Measurements from ENCODE around the gene PFKP.

Gene PFKP

DNA sequence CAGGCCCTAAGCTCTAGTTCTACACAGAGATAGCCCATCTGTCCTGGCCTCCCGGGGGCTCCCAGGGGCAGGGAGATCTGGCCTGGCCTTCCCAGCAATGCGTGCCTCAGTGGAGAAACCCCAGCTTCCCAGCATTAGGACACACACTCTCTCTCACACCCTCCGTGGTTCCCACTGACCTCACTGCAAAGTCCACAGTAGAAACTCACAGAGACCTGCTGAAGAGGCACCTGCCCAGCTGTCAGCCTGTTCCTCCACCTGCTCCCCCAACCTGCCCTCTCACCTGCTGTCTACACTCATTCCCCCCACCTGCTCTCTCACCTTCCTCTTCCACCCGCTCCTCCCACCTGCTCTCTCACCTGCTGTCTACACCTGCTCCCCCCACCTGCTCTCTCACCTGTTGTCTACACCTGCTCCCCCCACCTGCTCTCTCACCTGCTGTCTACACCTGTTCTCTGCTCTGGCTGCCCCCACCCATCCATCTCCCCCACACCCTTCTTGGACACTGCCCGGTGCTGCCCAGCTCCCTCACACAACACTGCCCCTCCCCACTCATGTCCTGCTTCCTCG is 21.1 kb upstream of the PFKP start:
- Histone ChIP-seq H3K27ac (no peak overlapping the region), H3K4me2 (ENCODE audit: low read length) (no peak overlapping the region)

DNA sequence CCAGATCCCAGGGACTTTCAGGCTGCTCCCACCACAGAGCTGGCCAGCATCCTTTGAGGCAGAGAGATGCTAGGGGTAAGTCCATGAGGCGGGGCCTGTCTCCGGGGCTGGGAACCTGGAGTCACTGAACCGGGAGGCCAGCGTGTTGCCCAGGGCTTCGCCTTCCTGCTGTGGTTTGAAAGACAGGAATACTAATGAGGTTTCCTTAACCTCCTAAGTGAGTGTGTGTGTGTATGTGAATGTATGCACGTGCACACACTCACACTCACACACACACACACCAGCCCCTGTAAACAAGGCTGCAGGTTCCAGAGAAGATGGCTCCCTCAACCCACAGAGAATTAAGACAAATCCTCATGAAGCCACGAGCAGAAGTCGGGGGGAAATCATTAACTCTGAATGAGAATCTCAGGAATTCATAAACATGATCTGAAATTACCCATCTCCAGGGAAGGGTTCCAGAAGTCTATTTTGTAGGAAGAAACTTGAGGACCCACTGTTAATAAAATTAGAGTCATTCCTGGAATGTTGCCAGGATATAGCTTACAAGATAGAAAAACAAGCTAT is 20.3 kb upstream of the PFKP start:
- H3K4me1 ChIP-seq, result no peaks in the 10 kb centered on the region
- H3K4me3 ChIP-seq (ENCODE audit: low read depth, low read length), result no peak overlapping the region
- no peak overlapping the region for H3K4me2 ChIP-seq (ENCODE audit: low read length)
- TF ChIP-seq, protein P1, sequence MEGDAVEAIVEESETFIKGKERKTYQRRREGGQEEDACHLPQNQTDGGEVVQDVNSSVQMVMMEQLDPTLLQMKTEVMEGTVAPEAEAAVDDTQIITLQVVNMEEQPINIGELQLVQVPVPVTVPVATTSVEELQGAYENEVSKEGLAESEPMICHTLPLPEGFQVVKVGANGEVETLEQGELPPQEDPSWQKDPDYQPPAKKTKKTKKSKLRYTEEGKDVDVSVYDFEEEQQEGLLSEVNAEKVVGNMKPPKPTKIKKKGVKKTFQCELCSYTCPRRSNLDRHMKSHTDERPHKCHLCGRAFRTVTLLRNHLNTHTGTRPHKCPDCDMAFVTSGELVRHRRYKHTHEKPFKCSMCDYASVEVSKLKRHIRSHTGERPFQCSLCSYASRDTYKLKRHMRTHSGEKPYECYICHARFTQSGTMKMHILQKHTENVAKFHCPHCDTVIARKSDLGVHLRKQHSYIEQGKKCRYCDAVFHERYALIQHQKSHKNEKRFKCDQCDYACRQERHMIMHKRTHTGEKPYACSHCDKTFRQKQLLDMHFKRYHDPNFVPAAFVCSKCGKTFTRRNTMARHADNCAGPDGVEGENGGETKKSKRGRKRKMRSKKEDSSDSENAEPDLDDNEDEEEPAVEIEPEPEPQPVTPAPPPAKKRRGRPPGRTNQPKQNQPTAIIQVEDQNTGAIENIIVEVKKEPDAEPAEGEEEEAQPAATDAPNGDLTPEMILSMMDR (IDR thresholded peaks at IDR 0.05), result no peak
- no peaks in the 10 kb centered on the region for H3K79me2 ChIP-seq
- no peak overlapping the region for H3K9ac ChIP-seq
- H3K27ac ChIP-seq, result no peak overlapping the region
- no peaks in the 10 kb centered on the region for H3K9me3 ChIP-seq (ENCODE audit: control insufficient read depth, low read length)
- no peak overlapping the region for H2AFZ ChIP-seq
- H3K36me3 ChIP-seq (ENCODE audit: control insufficient read depth, insufficient read depth, low read length), result no peaks in the 10 kb centered on the region
- H3K27me3 ChIP-seq (ENCODE audit: control insufficient read depth, insufficient read depth, low read length), result no peaks in the 10 kb centered on the region

More for the DNA sequence above, 21.1 kb upstream of the PFKP start:
- no peaks in the 10 kb centered on the region for H3K27me3 ChIP-seq (ENCODE audit: control insufficient read depth, insufficient read depth, low read length)
- no peak overlapping the region for H2AFZ ChIP-seq
- H3K4me1 ChIP-seq, result no peaks in the 10 kb centered on the region
- no peak overlapping the region for H3K9ac ChIP-seq
- TF ChIP-seq, protein P1 (IDR thresholded peaks at IDR 0.05), result no peak
- H3K9me3 ChIP-seq (ENCODE audit: control insufficient read depth, low read length), result no peaks in the 10 kb centered on the region
- no peaks in the 10 kb centered on the region for H3K79me2 ChIP-seq
- no peaks in the 10 kb centered on the region for H3K36me3 ChIP-seq (ENCODE audit: control insufficient read depth, insufficient read depth, low read length)
- H3K4me3 ChIP-seq (ENCODE audit: low read depth, low read length), result no peak overlapping the region

DNA sequence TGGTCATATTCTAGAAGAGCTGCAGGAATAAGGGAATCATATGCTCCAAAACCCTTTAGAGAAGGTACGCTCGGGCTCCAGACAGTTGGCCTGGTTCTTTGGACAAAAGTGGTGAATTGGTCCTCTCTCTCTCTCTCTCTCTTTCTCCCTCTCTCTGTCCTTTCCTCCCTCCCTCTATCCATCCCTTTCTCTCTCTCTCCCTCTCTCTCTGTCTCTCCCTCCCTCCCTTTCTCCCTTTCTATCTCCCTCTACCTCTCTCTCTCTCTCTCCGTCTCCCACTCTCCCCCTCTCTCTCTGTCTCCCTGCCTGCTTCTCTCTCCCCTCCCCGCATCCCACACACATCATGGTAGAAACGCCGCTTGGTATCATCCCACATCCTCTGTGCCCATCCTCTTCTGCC is 19.8 kb upstream of the PFKP start:
- no peaks in the 10 kb centered on the region for H3K4me1 ChIP-seq
- H3K36me3 ChIP-seq (ENCODE audit: control insufficient read depth, insufficient read depth, low read length), result no peaks in the 10 kb centered on the region
- H3K27ac ChIP-seq, result no peak overlapping the region
- H2AFZ ChIP-seq, result no peak overlapping the region
- no peaks in the 10 kb centered on the region for H3K27me3 ChIP-seq (ENCODE audit: control insufficient read depth, insufficient read depth, low read length)
- no peaks in the 10 kb centered on the region for H3K9me3 ChIP-seq (ENCODE audit: control insufficient read depth, low read length)
- no peaks in the 10 kb centered on the region for H3K79me2 ChIP-seq
- H3K9ac ChIP-seq, result no peak overlapping the region
- no peak overlapping the region for H3K4me3 ChIP-seq (ENCODE audit: low read depth, low read length)
- no peak overlapping the region for H3K4me2 ChIP-seq (ENCODE audit: low read length)
- TF ChIP-seq, protein P1 (IDR thresholded peaks at IDR 0.05), result no peak

DNA sequence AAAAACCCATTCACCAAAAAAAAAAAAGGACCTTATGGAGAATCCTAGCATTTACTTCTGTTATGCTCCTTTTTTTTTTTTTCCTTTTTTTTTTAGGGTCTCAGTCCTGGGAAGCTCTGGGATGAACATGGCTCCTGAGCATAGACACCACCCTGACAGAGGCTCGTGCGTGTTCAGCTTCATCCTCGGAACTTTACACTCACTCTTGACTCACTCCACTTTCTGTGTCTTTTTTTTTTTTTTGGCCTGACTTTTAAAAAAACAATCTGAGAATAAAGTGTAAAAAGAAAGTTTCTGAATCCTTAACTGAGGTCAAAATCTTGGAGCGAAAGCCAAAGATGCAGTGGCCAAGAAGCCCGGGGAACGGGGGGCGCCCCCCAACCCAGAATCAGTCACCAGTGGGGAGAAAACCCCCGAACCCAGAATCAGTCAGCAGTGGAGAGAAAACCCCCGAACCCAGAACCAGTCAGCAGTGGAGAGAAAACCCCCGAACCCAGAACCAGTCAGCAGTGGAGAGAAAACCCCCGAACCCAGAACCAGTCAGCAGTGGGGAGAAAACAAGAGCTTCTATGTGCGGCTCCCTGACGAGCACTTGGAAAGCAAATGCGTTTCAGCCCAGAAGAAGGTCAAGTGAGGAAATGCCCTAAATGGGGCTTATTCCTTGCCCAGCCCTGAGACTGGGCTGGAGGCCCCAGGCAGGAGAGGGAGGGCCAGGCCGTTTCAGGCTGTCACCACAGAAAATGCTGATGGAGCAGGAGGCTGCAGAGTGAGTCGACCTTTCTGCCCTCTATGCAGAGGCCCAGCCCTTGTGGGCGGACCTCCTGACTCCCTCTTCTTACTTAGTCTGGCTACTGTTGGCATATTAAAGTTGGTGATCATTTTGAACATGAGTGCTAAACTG is 19.0 kb upstream of the PFKP start:
- no peak overlapping the region for H2AFZ ChIP-seq
- H3K4me1 ChIP-seq, result no peaks in the 10 kb centered on the region
- no peaks in the 10 kb centered on the region for H3K79me2 ChIP-seq
- no peak overlapping the region for H3K4me3 ChIP-seq (ENCODE audit: low read depth, low read length)
- H3K27me3 ChIP-seq (ENCODE audit: control insufficient read depth, insufficient read depth, low read length), result no peaks in the 10 kb centered on the region
- H3K27ac ChIP-seq, result no peak overlapping the region
- TF ChIP-seq, protein P1 (IDR thresholded peaks at IDR 0.05), result no peak
- no peaks in the 10 kb centered on the region for H3K9me3 ChIP-seq (ENCODE audit: control insufficient read depth, low read length)
- no peak overlapping the region for H3K4me2 ChIP-seq (ENCODE audit: low read length)
- H3K36me3 ChIP-seq (ENCODE audit: control insufficient read depth, insufficient read depth, low read length), result no peaks in the 10 kb centered on the region
- H3K9ac ChIP-seq, result no peak overlapping the region
